IPS DF 6.9 (cell line): Measurements from ENCODE around the gene PHAF1.

Experiments used
- DNase-seq: peaks from one replicate; pipeline ENCODE4 v3.0.0-alpha.2; 2013; ENCODE audit warnings: low read depth, low spot score
- H3K27ac ChIP-seq: one replicate; pipeline ENCODE4 v1.5.1; 2013; ENCODE audit warnings: low read length, control low read depth
- H3K27me3 ChIP-seq: 2 replicates; pipeline ENCODE4 v1.6.1; 2013; ENCODE audit warnings: mild to moderate bottlenecking, low read length; ENCODE audit not compliant: control insufficient read depth, insufficient read depth
- H3K36me3 ChIP-seq: 2 replicates; pipeline ENCODE4 v1.6.1; 2013; ENCODE audit warnings: low read length; ENCODE audit not compliant: control insufficient read depth, insufficient read depth
- H3K4me1 ChIP-seq: 2 replicates; pipeline ENCODE4 v1.6.1; 2013; ENCODE audit warnings: low read length; ENCODE audit not compliant: control insufficient read depth, insufficient read depth
- H3K4me3 ChIP-seq: 2 replicates; pipeline ENCODE4 v1.5.1; 2013; ENCODE audit warnings: mild to moderate bottlenecking, low read length
- H3K9me3 ChIP-seq: 2 replicates; pipeline ENCODE4 v1.6.1; 2013; ENCODE audit warnings: low read length, inconsistent platforms; ENCODE audit not compliant: control insufficient read depth, insufficient read depth
- WGBS: extraction: QIAGEN DNeasy Blood & Tissue Kit; methylation state at CpG from one replicate; pipeline ENCODE4 v1.1.7; 2013; ENCODE audit warnings: mixed read lengths, missing lambda C conversion rate; ENCODE audit not compliant: insufficient read length, insufficient coverage; 5-methylcytosine and 5-hydroxymethylcytosine counted together

PHAF1 gene

DNA sequence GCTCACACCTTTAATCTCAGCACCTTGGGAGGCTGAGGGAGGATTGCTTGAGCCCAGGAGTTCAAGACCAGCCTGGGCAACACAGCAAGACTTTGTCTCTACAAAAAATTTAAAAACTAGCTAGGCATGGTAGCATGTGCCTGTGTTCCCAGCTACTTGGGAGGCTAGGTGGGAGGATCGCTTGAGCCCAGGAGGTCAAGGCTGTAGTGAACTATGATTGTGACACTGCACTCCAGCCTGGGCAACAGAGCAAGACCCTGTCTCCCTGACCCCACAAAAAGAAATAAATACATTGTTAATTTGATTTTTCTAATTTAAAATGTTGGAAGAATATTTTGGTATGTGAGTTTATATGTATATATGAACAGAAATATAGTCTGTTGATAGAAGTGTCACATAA is 22.4 kb upstream of the PHAF1 start:
- no CpG with 5 or more reads among the region's 1 CpG for WGBS
- Histone ChIP-seq H3K9me3 (no peaks in the 10 kb centered on the region), H3K4me1 (no peaks in the 10 kb centered on the region), H3K4me3 (no peak overlapping the region), H3K27me3 (no peaks in the 10 kb centered on the region), H3K27ac (no peak overlapping the region), H3K36me3 (no peaks in the 10 kb centered on the region)
- no peak for DNase-seq

DNA sequence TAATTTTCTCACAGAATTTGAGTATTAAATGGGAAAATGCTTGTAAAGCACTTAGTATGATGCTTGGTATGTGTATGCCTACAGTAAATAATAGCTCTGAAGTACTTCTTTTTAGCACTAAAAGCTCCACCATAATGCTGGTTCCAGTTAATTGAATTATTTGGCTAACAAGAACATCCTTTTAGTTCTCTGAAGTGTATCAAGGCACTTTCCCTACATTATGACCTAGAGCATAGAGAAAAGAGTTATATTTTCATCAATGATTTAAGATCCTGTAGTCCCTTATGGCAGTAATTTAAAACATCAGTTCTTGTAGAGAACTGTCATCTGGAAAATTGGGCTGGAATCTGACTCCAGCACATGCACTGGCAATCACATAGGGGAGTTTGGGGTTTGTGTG is 21.9 kb upstream of the PHAF1 start:
- no peak for DNase-seq
- H3K4me3 ChIP-seq, result no peak overlapping the region
- no peaks in the 10 kb centered on the region for H3K27me3 ChIP-seq
- H3K9me3 ChIP-seq, result no peaks in the 10 kb centered on the region
- no peak overlapping the region for H3K27ac ChIP-seq
- H3K36me3 ChIP-seq, result no peaks in the 10 kb centered on the region
- no peaks in the 10 kb centered on the region for H3K4me1 ChIP-seq

DNA sequence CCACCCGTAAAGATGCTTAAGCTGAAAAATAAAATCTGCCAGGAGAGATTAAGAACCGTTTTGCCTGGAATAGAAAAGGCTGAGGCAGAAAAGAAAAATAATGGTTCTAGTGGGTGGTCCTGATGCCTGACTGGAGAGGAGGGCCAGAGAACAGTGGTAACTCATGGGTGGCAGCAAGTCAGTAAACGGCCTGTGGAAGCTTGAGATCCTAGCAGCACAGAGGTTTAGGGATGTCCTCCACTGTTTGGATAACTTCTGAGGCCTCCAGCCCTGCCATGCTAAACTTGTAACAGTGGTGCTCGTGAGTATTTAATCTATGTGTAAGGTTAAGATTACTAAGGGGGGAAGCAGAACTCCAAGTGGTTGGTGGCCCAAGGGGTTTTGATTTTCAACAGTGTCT is 21.2 kb upstream of the PHAF1 start:
- Histone ChIP-seq H3K4me1 (no peaks in the 10 kb centered on the region), H3K27me3 (no peaks in the 10 kb centered on the region), H3K9me3 (no peaks in the 10 kb centered on the region), H3K4me3 (no peak overlapping the region), H3K27ac (no peak overlapping the region), H3K36me3 (no peaks in the 10 kb centered on the region)
- no peak for DNase-seq
- WGBS, result no CpG with 5 or more reads among the region's 4 CpGs

DNA sequence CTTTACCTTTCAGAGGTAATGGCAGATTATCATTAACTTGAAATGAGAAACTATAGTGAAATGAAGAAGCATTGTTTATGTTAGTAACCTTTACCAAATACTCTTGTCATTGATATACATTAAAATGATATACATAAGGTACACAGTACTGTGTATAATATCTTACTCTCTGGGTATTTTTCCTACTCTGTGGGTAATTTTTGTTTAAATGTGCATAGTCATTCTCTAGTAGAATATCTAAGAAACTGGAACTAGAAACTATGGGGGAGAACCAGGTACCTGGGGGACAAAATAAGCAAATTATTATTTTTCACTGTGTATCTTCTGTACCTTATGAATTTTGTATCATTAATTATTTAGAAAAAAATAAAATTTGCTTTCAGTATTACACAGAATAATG is 20.6 kb upstream of the PHAF1 start:
- Histone ChIP-seq H3K4me1 (no peaks in the 10 kb centered on the region), H3K36me3 (no peaks in the 10 kb centered on the region), H3K27ac (no peak overlapping the region), H3K4me3 (no peak overlapping the region), H3K27me3 (no peaks in the 10 kb centered on the region), H3K9me3 (no peaks in the 10 kb centered on the region)
- no peak for DNase-seq

DNA sequence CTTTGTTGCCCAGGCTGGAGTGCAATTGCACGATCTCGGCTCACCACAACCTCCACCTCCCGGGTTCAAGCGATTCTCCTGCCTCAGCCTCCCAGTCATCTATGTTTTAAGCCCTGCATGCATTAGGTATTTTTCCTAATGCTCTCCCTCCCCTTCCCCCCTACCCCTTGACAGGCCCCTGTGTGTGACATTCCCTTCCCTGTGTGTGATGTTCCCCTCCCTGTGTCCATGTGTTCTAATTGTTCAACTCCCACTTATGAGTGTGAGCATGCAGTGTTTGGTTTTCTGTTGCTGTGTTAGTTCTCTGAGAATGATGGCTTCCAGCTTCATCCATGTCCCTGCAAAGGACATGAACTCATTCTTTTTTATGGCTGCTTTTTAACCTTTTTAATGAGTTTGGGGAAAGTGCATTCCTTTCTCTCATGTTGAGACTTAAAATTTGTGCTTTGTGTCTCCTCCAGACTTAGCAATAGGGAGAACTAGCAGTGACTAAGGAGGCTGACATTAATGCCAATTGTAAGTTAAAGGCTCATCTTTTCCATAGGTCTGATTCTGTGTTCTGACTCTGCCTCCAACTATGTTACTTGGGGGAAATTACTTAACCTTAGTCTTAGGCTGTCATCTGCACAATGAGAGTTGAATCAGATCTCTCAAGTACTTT is 17.7 kb upstream of the PHAF1 start:
- no peak for DNase-seq
- WGBS, result no CpG with 5 or more reads among the region's 4 CpGs
- H3K9me3 ChIP-seq, result no peaks in the 10 kb centered on the region
- H3K4me1 ChIP-seq, result no peaks in the 10 kb centered on the region
- no peaks in the 10 kb centered on the region for H3K27me3 ChIP-seq
- no peak overlapping the region for H3K27ac ChIP-seq
- no peak overlapping the region for H3K4me3 ChIP-seq
- H3K36me3 ChIP-seq, result no peaks in the 10 kb centered on the region

DNA sequence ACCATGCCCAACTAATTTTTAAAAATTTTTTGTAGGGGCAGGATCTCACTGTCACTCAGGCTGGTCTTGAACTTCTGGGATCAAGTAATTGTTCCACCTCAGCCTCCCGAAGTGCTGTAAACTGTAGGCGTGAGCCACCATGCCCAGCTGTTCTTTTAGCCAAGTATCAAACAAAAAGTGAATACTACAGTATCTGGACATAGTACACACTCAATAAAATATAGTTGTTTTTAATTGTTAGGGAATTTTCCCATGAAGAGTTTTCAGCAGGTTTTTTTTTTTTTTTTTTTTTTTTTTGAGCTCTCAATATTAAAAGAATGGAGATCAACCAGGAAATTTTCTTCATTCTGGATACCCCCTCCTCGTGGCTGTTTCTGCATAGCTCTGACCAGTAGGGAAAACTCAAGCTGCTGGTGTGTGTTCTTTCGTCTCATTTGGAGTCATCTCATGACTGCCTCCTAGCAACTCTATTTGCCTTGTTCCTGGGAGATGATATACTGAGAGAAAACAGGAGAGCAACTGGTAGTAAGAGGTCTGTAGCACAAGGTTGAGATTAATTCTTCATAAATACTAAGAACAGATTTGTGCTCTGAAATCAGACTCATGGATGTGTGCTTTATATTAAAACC is 16.5 kb upstream of the PHAF1 start:
- no peak overlapping the region for H3K27ac ChIP-seq
- no CpG with 5 or more reads among the region's 4 CpGs for WGBS

DNA sequence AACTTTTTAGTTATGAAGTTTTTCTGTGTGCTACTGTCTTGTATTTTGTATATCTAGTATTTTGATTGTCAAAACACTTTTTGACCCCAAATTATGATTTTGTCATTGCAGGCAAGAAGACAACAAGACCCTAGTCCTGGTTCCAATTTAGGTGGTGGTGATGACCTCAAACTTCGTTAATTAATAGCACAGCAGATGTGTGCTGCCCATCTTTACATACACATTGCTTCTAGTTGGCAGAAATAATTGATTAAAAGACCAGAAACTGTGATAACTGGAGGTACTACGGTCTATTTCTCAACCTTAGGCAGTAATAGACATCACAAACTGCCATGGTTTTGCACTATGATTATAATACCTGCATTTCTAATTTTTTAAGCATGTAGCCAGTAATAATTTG is 11.1 kb upstream of the PHAF1 start:
- no peaks in the 10 kb centered on the region; the same call in 1 of the 2 replicates for H3K4me1 ChIP-seq
- H3K9me3 ChIP-seq, result no peaks in the 10 kb centered on the region
- no peak for DNase-seq
- H3K4me3 ChIP-seq, result no peak overlapping the region
- no peak overlapping the region for H3K27ac ChIP-seq
- WGBS, result no CpG with 5 or more reads among the region's 2 CpGs
- H3K36me3 ChIP-seq, result no peaks in the 10 kb centered on the region
- no peaks in the 10 kb centered on the region for H3K27me3 ChIP-seq

More for the DNA sequence above, 16.5 kb upstream of the PHAF1 start:
- Histone ChIP-seq H3K4me3 (no peak overlapping the region), H3K36me3 (no peaks in the 10 kb centered on the region), H3K9me3 (no peaks in the 10 kb centered on the region), H3K27me3 (no peaks in the 10 kb centered on the region), H3K4me1 (no peaks in the 10 kb centered on the region)
- no peak for DNase-seq

DNA sequence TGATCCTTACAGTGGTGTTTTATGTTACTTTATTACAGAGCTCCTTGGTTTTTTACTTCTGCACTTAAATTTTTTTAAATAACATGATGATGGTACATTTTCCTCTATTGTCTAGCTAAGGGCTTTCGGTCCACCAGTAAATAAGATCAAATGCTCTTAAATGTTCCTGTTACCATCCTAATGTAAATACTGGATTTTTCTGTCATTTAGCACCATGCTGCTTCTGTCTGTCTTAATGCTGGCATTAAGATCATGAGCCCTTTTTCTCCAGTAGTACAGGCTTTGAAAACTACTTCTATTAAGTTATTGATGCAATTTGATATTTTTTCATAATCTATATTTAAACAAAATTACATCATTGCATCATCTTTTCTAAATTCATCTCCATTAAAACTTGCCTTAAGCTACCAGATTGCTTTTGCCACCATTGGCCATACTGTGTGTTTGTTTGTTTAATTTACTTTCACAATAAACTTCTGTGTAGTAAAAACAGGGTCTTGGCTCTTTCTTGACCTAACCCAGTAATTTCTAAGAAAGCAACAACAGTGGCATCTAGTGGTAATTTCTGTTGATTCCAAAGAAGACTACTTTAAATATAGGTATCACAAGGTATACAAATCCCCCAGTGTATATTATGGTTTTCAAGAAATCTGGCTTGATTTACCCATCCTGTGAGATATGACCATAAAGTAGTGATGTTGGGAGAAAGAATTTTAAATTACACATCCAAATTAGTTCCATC is 9.0 kb upstream of the PHAF1 start:
- Histone ChIP-seq H3K27ac (no peak overlapping the region), H3K9me3 (no peaks in the 10 kb centered on the region), H3K27me3 (no peaks in the 10 kb centered on the region), H3K36me3 (no peaks in the 10 kb centered on the region), H3K4me1 (no peaks in the 10 kb centered on the region; the same call in 1 of the 2 replicates), H3K4me3 (no peak overlapping the region)
- no CpG with 5 or more reads among the region's 1 CpG for WGBS
- no peak for DNase-seq

DNA sequence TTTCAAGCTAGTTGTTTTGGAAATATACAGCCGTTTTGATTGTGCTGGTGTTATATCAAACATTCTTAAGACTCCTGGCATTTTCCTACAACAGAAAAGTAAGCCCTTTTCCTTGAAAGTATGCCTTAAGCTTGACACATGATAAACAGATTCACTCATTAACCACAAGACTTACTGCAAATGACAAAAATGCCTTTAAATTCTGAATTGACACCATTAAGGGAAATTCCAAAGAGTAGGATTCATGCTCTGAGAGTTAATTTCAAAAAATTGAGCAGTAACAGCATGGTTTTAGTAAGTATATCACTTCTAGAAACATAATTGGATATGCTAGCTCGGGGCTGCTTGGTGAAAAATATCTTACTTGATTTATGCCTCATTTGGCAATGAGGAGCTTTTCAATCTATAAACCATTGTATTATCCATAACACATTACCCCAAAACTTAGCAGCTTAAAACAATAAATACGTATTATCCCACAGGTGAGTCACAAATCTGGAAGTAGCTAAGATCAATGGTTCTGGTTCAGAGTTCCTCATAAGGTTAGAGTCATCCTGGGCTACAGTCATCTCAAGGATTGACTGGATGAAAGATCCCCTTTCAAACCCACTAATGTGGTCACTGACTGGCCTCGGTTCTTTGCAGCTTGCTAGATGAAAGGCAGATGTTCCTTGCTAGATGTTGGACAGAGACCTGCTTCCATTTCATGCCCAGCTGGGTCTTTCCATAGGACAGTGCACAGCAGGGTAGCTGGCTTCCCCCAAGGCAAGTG is 8.2 kb upstream of the PHAF1 start:
- Histone ChIP-seq H3K4me1 (no peaks in the 10 kb centered on the region; the same call in 1 of the 2 replicates), H3K36me3 (no peaks in the 10 kb centered on the region), H3K4me3 (no peak overlapping the region), H3K27me3 (no peaks in the 10 kb centered on the region), H3K9me3 (no peaks in the 10 kb centered on the region), H3K27ac (no peak overlapping the region)
- 100% methylated on average over 1 of the region's 4 CpGs for WGBS
- no peak for DNase-seq

DNA sequence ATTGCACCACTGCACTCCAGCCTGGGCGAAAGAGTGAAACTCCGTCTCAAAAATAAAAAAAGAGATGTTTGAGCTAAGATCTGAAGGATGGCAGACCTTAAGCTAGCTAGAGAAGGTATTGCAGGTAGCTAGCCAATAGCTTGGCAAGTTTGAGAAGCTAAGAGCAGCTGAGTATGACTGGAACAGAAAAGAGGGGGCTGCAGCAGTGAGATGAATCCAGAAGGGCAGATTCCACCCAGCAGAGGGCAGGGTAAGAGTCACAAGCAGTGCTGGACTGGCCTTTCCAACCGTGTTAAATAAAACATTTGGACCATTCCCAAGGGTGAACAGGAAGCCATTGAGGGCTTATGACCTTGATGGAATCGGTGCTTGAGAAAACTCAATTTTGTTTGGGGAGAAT is 5.7 kb upstream of the PHAF1 start:
- Histone ChIP-seq H3K4me3 (no peak overlapping the region), H3K36me3 (no peaks in the 10 kb centered on the region), H3K27me3 (no peaks in the 10 kb centered on the region), H3K4me1 (no peaks in the 10 kb centered on the region; the same call in none of the 2 replicates), H3K27ac (no peak overlapping the region), H3K9me3 (no peaks in the 10 kb centered on the region)
- WGBS, result no CpG with 5 or more reads among the region's 4 CpGs
- DNase-seq, result peak; percentile 37
